ENCODE measurements around the gene POR. TPM values are rescaled to one million over a fixed set of nuclear protein-coding genes. Genes with fewer than 3 reads are reported as not detected.

The POR gene
- total RNA-seq, 4 donors from 2014 or later: 37.8 to 71.4 (median 63.6) TPM

DNA sequence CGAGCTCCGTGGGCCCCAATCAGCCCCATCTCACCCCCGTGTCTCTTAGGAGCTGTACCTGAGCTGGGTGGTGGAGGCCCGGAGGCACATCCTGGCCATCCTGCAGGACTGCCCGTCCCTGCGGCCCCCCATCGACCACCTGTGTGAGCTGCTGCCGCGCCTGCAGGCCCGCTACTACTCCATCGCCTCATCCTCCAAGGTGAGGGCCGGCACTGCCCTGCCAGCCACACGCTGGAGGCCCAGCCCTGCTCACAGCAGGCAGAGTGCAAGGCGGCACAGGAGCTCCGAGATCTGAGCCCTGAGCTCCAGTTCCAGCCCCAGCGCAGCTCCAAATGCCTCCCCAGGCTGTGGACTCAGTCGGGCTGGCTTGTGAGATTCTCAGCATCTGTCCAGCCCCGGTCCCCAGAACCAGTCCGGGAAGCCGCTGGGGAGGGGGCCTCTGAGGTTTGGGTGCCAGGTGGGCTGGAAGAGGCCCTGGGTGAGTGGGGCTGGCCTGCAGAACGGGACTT is 70.1 kb downstream of the POR start:
- WGBS: no CpG with 5 or more reads among the region's 21 CpGs
- intact Hi-C loops (cut with DNase I): no loop called here
- Histone ChIP-seq H3K4me3 (no peak overlapping the region), H3K9me3 (no peaks in the 10 kb centered on the region), H3K36me3 (peaks cover 33 to 84% (median 82%) of the 10 kb centered on the region in 4 donors), H3K27ac (replicated peaks in 1 of 4) (peak overlapping the region in 1 of 4 donors; percentile 7), H3K4me1 (peaks cover 8 to 25% (median 14%) of the 10 kb centered on the region in 4 donors), H3K27me3 (no peaks in the 10 kb centered on the region)
- no peak for DNase-seq (ENCODE audit: extremely low spot score)
- TF ChIP-seq POLR2AphosphoS5 (IDR thresholded peaks at IDR 0.05) (no peak), POLR2A (IDR thresholded peaks at IDR 0.05; ENCODE audit: low read depth) (no peak), CTCF (IDR thresholded peaks at IDR 0.05) (no peak), EP300 (IDR thresholded peaks at IDR 0.05) (no peak)

DNA sequence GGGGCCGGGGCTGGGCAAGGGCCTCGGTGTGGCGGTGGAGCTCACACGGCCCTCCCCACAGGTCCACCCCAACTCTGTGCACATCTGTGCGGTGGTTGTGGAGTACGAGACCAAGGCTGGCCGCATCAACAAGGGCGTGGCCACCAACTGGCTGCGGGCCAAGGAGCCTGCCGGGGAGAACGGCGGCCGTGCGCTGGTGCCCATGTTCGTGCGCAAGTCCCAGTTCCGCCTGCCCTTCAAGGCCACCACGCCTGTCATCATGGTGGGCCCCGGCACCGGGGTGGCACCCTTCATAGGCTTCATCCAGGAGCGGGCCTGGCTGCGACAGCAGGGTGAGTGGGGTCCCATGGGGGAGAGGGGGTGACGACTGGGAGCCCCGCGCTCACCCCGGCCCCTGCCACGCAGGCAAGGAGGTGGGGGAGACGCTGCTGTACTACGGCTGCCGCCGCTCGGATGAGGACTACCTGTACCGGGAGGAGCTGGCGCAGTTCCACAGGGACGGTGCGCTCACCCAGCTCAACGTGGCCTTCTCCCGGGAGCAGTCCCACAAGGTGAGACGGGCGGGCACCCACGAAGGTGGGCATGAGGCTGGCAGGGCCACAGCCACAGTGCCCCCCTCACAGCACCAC is 70.7 kb downstream of the POR start:
- Histone ChIP-seq H3K27ac (replicated peaks in 1 of 4) (no peak overlapping the region), H3K9me3 (no peaks in the 10 kb centered on the region), H3K36me3 (peaks cover 27 to 78% (median 77%) of the 10 kb centered on the region in 4 donors), H3K4me1 (peaks cover 12 to 30% (median 17%) of the 10 kb centered on the region in 4 donors), H3K27me3 (no peaks in the 10 kb centered on the region), H3K4me3 (no peak overlapping the region)
- DNase-seq (ENCODE audit: extremely low spot score): no peak
- TF ChIP-seq POLR2A (IDR thresholded peaks at IDR 0.05; ENCODE audit: low read depth) (no peak), POLR2AphosphoS5 (IDR thresholded peaks at IDR 0.05) (no peak), CTCF (IDR thresholded peaks at IDR 0.05) (no peak), EP300 (IDR thresholded peaks at IDR 0.05) (no peak)
- intact Hi-C loops (cut with DNase I): no loop called here
- WGBS: 91% methylated on average over 31 of the region's 41 CpGs

GRCh38 chr7:75986147-75986781 is 71.3 kb downstream of the POR start:
- no peaks in the 10 kb centered on the region for H3K27me3 ChIP-seq
- WGBS: 78% methylated on average over 12 of the region's 20 CpGs
- H3K36me3 ChIP-seq: peaks cover 27 to 71% (median 70%) of the 10 kb centered on the region in 4 donors
- no peak overlapping the region for H3K4me3 ChIP-seq
- TF ChIP-seq EP300 (IDR thresholded peaks at IDR 0.05) (no peak), POLR2AphosphoS5 (IDR thresholded peaks at IDR 0.05) (no peak), POLR2A (IDR thresholded peaks at IDR 0.05; ENCODE audit: low read depth) (no peak), CTCF (IDR thresholded peaks at IDR 0.05) (no peak)
- intact Hi-C loops (cut with DNase I): no loop called here
- H3K27ac ChIP-seq (replicated peaks in 1 of 4): no peak overlapping the region
- no peak for DNase-seq (ENCODE audit: extremely low spot score)
- H3K9me3 ChIP-seq: no peaks in the 10 kb centered on the region
- H3K4me1 ChIP-seq: peaks cover 14 to 36% (median 20%) of the 10 kb centered on the region in 4 donors

DNA sequence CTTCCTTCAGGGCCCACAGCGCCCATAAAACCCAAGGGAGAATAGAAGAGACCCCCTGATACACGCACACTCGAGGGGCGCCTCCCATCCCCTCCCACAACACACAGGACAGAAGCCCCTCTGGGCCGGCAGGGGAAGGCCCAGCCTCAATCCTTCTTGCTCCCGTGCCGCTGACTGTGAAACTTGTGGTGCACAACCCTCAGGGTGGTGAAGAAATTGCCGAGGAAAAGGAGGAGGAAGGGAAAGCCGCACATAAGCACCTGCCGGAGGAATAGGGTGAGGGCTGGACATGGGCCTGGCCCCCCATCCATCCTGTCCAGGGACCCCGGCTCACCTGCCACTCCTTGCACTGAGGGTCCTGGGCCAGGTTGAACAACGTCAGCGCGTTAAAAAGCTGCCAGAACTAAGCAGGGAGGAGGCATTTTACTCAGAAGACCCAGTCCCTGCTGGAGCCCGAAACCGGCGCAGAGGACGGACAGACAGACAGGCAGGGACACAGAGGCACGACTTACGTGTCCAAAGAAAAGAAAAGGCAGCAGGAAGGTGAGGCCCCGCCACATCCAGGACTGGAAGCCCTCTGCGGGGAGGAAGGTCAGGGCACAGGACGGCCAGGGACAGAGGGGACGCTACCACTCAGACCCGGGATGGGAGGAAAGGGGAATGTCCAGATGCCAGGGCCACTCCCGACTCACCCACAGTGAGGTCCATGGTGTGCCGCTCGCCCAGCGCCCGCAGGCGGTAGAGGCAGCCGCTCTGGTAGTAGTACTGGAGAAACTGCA is 72.3 kb downstream of the POR start:
- Histone ChIP-seq H3K4me3 (no peak overlapping the region), H3K9me3 (no peaks in the 10 kb centered on the region), H3K4me1 (peaks cover 18 to 40% (median 27%) of the 10 kb centered on the region in 4 donors), H3K36me3 (peaks cover 23 to 69% (median 64%) of the 10 kb centered on the region in 4 donors), H3K27ac (replicated peaks in 1 of 4) (peak overlapping the region in 1 of 4 donors; percentile 30), H3K27me3 (no peaks in the 10 kb centered on the region)
- no peak for TF ChIP-seq EP300 (IDR thresholded peaks at IDR 0.05)
- TF ChIP-seq CTCF (IDR thresholded peaks at IDR 0.05): no peak
- TF ChIP-seq POLR2AphosphoS5 (IDR thresholded peaks at IDR 0.05): no peak
- TF ChIP-seq POLR2A (IDR thresholded peaks at IDR 0.05; ENCODE audit: low read depth): no peak
- WGBS: 88% methylated on average over 31 of the region's 32 CpGs
- intact Hi-C loops (cut with DNase I): no loop called here
- DNase-seq (ENCODE audit: extremely low spot score): no peak

All from esophagus muscularis mucosa (tissue), 4 donors.